Endothelial cell of umbilical vein (primary cell): ENCODE data around the gene SECISBP2. TPM values are rescaled to one million over a fixed set of nuclear protein-coding genes. Genes with fewer than 3 reads are reported as not detected.
"Not testable (repeated sequence)": the region's sequence is repeated elsewhere in the genome, so short reads cannot be mapped to it uniquely, and the experiment has no call there.

Experiments used
- BruUV-seq: library from RNA; stranded (reverse); fragments of 400-500 nt; replicated peaks from 2 replicates; lab custom pipeline; 2021; lab: Mats Ljungman, UMichigan
- CTCF ChIA-PET: fragments of 300-600, 350-600 bp; sonication (Branson Sonifier 250); formaldehyde crosslinking; loops from one replicate; lab custom pipeline; 2021; ENCODE audit warnings: antibody characterized with exemption, inconsistent platforms; lab: Charles Lee
- POLR2A ChIA-PET: fragments of 300-600, 350-600 bp; sonication (Branson Sonifier 250); formaldehyde crosslinking; loops from one replicate; lab custom pipeline; 2021; ENCODE audit warnings: antibody characterized with exemption, inconsistent platforms; lab: Charles Lee
- DNase-seq: peaks from one replicate; pipeline ENCODE4 v3.0.0-alpha.2; 2011; ENCODE audit warnings: low read depth, low spot score
- FAIRE-seq: peaks from 2 replicates; lab custom pipeline; 2011; peaks lifted over from hg19 to GRCh38; lab: Jason Lieb, UNC
- H2AFZ ChIP-seq: 2 replicates; pipeline ENCODE4 v1.6.0; 2012; ENCODE audit warnings: low read depth, low read length, control low read depth, inconsistent platforms
- H3K27ac ChIP-seq: 2 replicates; pipeline ENCODE4 v1.5.1; 2011; ENCODE audit warnings: low read depth, mild to moderate bottlenecking, control low read depth, low read length, moderate library complexity; ENCODE audit not compliant: insufficient read depth
- H3K27me3 ChIP-seq, 2 experiments: 2 replicates each; pipeline versions ENCODE4 v1.6.0 to v1.6.1; 2011; ENCODE audit warnings: low read length in 2 of 2, mixed read lengths in 1 of 2; ENCODE audit not compliant: control insufficient read depth in 2 of 2, insufficient read depth in 2 of 2
- H3K36me3 ChIP-seq, 2 experiments: 2 replicates in 1 of 2; 3 replicates in 1 of 2; pipeline ENCODE4 v1.5.1; 2011; ENCODE audit warnings: low read length in 2 of 2, mild to moderate bottlenecking in 1 of 2, moderate library complexity in 1 of 2; ENCODE audit not compliant: control insufficient read depth in 2 of 2, insufficient read depth in 2 of 2; ENCODE audit errors: extremely low read depth in 1 of 2
- H3K4me1 ChIP-seq: 3 replicates; pipeline ENCODE4 v1.5.1; 2011; ENCODE audit warnings: mild to moderate bottlenecking, low read length; ENCODE audit not compliant: control insufficient read depth, insufficient read depth; ENCODE audit errors: extremely low read depth
- H3K4me2 ChIP-seq: 2 replicates; pipeline ENCODE4 v1.6.1; 2011; ENCODE audit warnings: low read length, control low read depth, mixed read lengths; ENCODE audit not compliant: insufficient read depth
- H3K4me3 ChIP-seq, 3 experiments: fragments of 200-600 bp in 1 of 3; sonication (generic), shearing (Covaris generic) in 1 of 3; replicated peaks in 1 of 3; 2 replicates each; pipeline ENCODE4 v1.5.1; 2011 to 2016; ENCODE audit warnings: control low read depth in 3 of 3, low read length in 3 of 3, mild to moderate bottlenecking in 2 of 3, inconsistent platforms in 1 of 3, low read depth in 1 of 3, moderate library complexity in 1 of 3; ENCODE audit not compliant: insufficient read depth in 1 of 3
- H3K79me2 ChIP-seq: 2 replicates; pipeline ENCODE4 v1.6.0; 2012; ENCODE audit warnings: low read length, inconsistent platforms; ENCODE audit not compliant: control insufficient read depth, insufficient read depth
- H3K9ac ChIP-seq: replicated peaks from 2 replicates; pipeline ENCODE3; 2011; ENCODE audit warnings: low read length, control low read depth; ENCODE audit not compliant: insufficient read depth; ENCODE audit errors: extremely low read depth
- H3K9me1 ChIP-seq: replicated peaks from 3 replicates; pipeline ENCODE4 v1.6.0; 2011; ENCODE audit warnings: mild to moderate bottlenecking, low read length; ENCODE audit not compliant: control insufficient read depth, insufficient read depth; ENCODE audit errors: extremely low read depth
- H3K9me3 ChIP-seq: replicated peaks from 2 replicates; pipeline ENCODE4 v1.5.1; 2012; ENCODE audit warnings: low read length, inconsistent platforms; ENCODE audit not compliant: control insufficient read depth, insufficient read depth
- H4K20me1 ChIP-seq: replicated peaks from 2 replicates; pipeline ENCODE3; 2011; ENCODE audit warnings: mild to moderate bottlenecking, low read length; ENCODE audit not compliant: control insufficient read depth, insufficient read depth; ENCODE audit errors: extremely low read depth
- EZH2 ChIP-seq: IDR thresholded peaks from 2 replicates; pipeline ENCODE4 v1.6.1; 2012; ENCODE audit warnings: borderline replicate concordance, low read depth, mild to moderate bottlenecking, moderate library complexity, low read length, inconsistent platforms; ENCODE audit not compliant: severe bottlenecking
- dilution Hi-C: fragments of 300-500 bp; cut with MboI; formaldehyde crosslinking; loops from one replicate; pipeline ENCODE4 v1.15.0; 2019; ENCODE audit warnings: low sequenced_read_pairs; ENCODE audit not compliant: extremely low pct_ligation_motif_present
- intact Hi-C: fragments of 100-400 bp; cut with micrococcal nuclease; formaldehyde crosslinking; loops from one replicate; pipeline ENCODE4 v1.10.0; 2022
- polyA plus RNA-seq, 4 experiments: library from polyadenylated mRNA; depleted of rRNA in 3 of 4; stranded (reverse) in 3 of 4; unstranded in 1 of 4; fragments of >200 nt; gene quantifications; 2 replicates each; pipeline versions ENCODE4 v1.2.1 to v1.2.3, GENCODE V29; 2011 to 2012; ENCODE audit warnings: missing spikeins in 1 of 4
- total RNA-seq: library from RNA; stranded (reverse); gene quantifications from 2 replicates; pipeline ENCODE4 v1.2.3, GENCODE V29; 2021

SECISBP2 gene
- total and polyA plus RNA-seq, 2 donors (not counting 3 experiments of a cell fraction or from before 2014, with no cell fraction given), result 22.7 to 36.3 TPM

GRCh38 chr9:89281106-89281505 is 37.2 kb upstream of the SECISBP2 start:
- CTCF ChIA-PET, result no interaction called here

GRCh38 chr9:89282248-89282968 is 35.9 kb upstream of the SECISBP2 start:
- H3K9me3 ChIP-seq, H3K4me3 ChIP-seq, H3K9me1 ChIP-seq, dilution Hi-C loops, intact Hi-C loops, DNase-seq, H3K79me2 ChIP-seq, H3K4me2 ChIP-seq, H3K9ac ChIP-seq, H3K27ac ChIP-seq, H3K36me3 ChIP-seq, FAIRE-seq, BruUV-seq, H4K20me1 ChIP-seq, H3K4me1 ChIP-seq, H3K27me3 ChIP-seq, POLR2A ChIA-PET, H2AFZ ChIP-seq: not testable (repeated sequence)
- CTCF ChIA-PET, result interaction anchor here (0.5 to 1.2 kb wide), 2 partner anchors 9 to 1082 kb away, joined by 3 read pairs; no protein-coding TSS in a partner anchor

More at GRCh38 chr9:89281106-89281505, 37.2 kb upstream of the SECISBP2 start:
- no peaks in the 10 kb centered on the region for H3K9me1 ChIP-seq
- H4K20me1 ChIP-seq, result no peaks in the 10 kb centered on the region
- no peaks in the 10 kb centered on the region for H3K4me1 ChIP-seq
- no peak for FAIRE-seq
- no peak overlapping the region for H2AFZ ChIP-seq
- POLR2A ChIA-PET, result no interaction called here
- no peaks in the 10 kb centered on the region for H3K36me3 ChIP-seq
- no peak overlapping the region for H3K27ac ChIP-seq
- no peak for DNase-seq
- H3K9ac ChIP-seq, result no peak overlapping the region
- no peak overlapping the region for H3K4me3 ChIP-seq
- no peak for TF ChIP-seq EZH2
- BruUV-seq, result no TSS peak
- no peak overlapping the region for H3K4me2 ChIP-seq
- H3K79me2 ChIP-seq, result no peaks in the 10 kb centered on the region
- no peaks in the 10 kb centered on the region for H3K9me3 ChIP-seq
- no peaks in the 10 kb centered on the region for H3K27me3 ChIP-seq
- intact Hi-C loops (no loop called here), dilution Hi-C loops (no loop called here)
